Measurements from ENCODE around the gene TRIAP1. TPM values are rescaled to one million over a fixed set of nuclear protein-coding genes. Genes with fewer than 3 reads are reported as not detected.

The TRIAP1 gene
- total and polyA plus RNA-seq, 8 donors: 4.7 to 40.6 (median 14.7) TPM

GRCh38 chr12:120466560-120467315 lies 20.6 kb upstream of the TRIAP1 start:
- DNase-seq: peak; percentile 48 to 68
- Histone ChIP-seq H3K4me1 (peaks cover 33 to 55% (median 44%) of the 10 kb centered on the region in 4 donors), H3K4me3 (no peak overlapping the region), H3K27ac (peak overlapping the region in 3 of 5 donors; percentile 11 to 36 (median 26)), H3K36me3 (peaks cover 37 to 59% (median 54%) of the 10 kb centered on the region in 4 donors), H3K27me3 (no peaks in the 10 kb centered on the region), H3K9me3 (no peaks in the 10 kb centered on the region)
- intact Hi-C loops (cut with DNase I; ENCODE audit: low total_unique reads): no loop called here
- 42 to 60% (median 49%) methylated on average over 8 of the region's 8 CpGs for WGBS, 5 donors
- TF ChIP-seq EP300 (IDR thresholded peaks at IDR 0.05): no peak
- peak in 4 of 7 experiments; percentile 11 to 31 (median 24) for TF ChIP-seq CTCF (IDR thresholded peaks at IDR 0.05)

GRCh38 chr12:120465756-120466155 lies 19.6 kb upstream of the TRIAP1 start:
- 34 to 44% (median 38%) methylated on average over 5 of the region's 5 CpGs for WGBS, 5 donors
- Histone ChIP-seq H3K4me1 (peaks cover 33 to 45% (median 42%) of the 10 kb centered on the region in 4 donors), H3K36me3 (peaks cover 44 to 68% (median 63%) of the 10 kb centered on the region in 4 donors), H3K4me3 (no peak overlapping the region), H3K9me3 (no peaks in the 10 kb centered on the region), H3K27me3 (no peaks in the 10 kb centered on the region), H3K27ac (peak overlapping the region in 1 of 5 donors; percentile 14)
- intact Hi-C loops (cut with DNase I; ENCODE audit: low total_unique reads): no loop called here
- DNase-seq: no peak
- TF ChIP-seq CTCF (IDR thresholded peaks at IDR 0.05): no peak
- TF ChIP-seq POLR2AphosphoS5 (IDR thresholded peaks at IDR 0.05): no peak
- TF ChIP-seq EP300 (IDR thresholded peaks at IDR 0.05): no peak
- TF ChIP-seq POLR2A (IDR thresholded peaks at IDR 0.05): no peak

- intact Hi-C loops (cut with DNase I; ENCODE audit: low total_unique reads): no loop called here
- H3K36me3 ChIP-seq: peaks cover 53 to 88% (median 84%) of the 10 kb centered on the region in 4 donors
- H3K27ac ChIP-seq: no peak overlapping the region
- H3K4me3 ChIP-seq: no peak overlapping the region
- H3K9me3 ChIP-seq: no peaks in the 10 kb centered on the region
- DNase-seq: no peak
- no peak for TF ChIP-seq CTCF (IDR thresholded peaks at IDR 0.05)
- no peak for TF ChIP-seq EP300 (IDR thresholded peaks at IDR 0.05)
- TF ChIP-seq POLR2AphosphoS5 (IDR thresholded peaks at IDR 0.05): no peak
- TF ChIP-seq POLR2A (IDR thresholded peaks at IDR 0.05): no peak
- WGBS, 5 donors: 82 to 88% (median 85%) methylated on average over 5 of the region's 5 CpGs
- no peaks in the 10 kb centered on the region for H3K27me3 ChIP-seq
- peaks cover 25 to 35% (median 31%) of the 10 kb centered on the region in 4 donors for H3K4me1 ChIP-seq
These were observed 17.5 kb upstream of the TRIAP1 start for GRCh38 chr12:120463712-120464111.

GRCh38 chr12:120462099-120462640 lies 16.0 kb upstream of the TRIAP1 start:
- H3K27ac ChIP-seq: no peak overlapping the region
- peaks cover 65 to 99% (median 96%) of the 10 kb centered on the region in 4 donors for H3K36me3 ChIP-seq
- no peak for DNase-seq
- 73 to 85% (median 78%) methylated on average over 3 of the region's 3 CpGs for WGBS, 5 donors
- H3K4me1 ChIP-seq: peaks cover 11 to 21% (median 17%) of the 10 kb centered on the region in 4 donors
- no peaks in the 10 kb centered on the region for H3K9me3 ChIP-seq
- H3K27me3 ChIP-seq: no peaks in the 10 kb centered on the region
- intact Hi-C loops (cut with DNase I; ENCODE audit: low total_unique reads): no loop called here
- TF ChIP-seq POLR2AphosphoS5 (IDR thresholded peaks at IDR 0.05) (no peak), CTCF (IDR thresholded peaks at IDR 0.05) (no peak), EP300 (IDR thresholded peaks at IDR 0.05) (no peak), POLR2A (IDR thresholded peaks at IDR 0.05) (no peak)
- H3K4me3 ChIP-seq: no peak overlapping the region
